HTERT RPE-1 (cell line): ENCODE results near the gene HSD17B1.
"Not testable (repeated sequence)": the region's sequence is repeated elsewhere in the genome, so short reads cannot be mapped to it uniquely, and the experiment has no call there.

Source experiments
- in situ Hi-C: fragments of 300-500 bp; cut with MboI; formaldehyde crosslinking; loops from 4 replicates; pipeline ENCODE4 v1.14.3; 2020; ENCODE audit warnings: low sequenced_read_pairs

Gene HSD17B1

DNA sequence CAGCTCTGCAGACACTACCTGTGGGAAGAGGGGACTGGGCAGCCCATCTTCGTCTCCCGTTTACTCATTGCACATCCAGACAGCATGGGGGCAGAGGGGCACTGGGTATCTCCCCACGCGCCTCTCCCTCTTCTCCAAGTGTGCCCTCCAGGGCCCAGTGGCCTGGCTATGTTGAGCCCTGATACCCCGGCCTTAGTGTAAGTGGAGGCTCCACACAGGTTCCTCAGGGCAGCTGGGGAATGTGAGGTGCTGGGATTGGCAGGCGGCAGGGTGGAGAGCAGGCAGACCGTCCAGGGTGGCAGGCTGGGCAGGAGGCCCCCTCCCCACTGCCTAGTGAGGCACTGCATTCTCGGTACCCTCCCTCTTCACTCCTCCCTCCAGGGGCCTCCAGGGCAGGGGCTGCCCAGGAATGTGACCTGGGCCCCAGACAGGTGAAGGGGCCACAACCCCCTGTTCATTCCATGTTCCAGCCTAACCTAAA, 29.9 kb upstream of the HSD17B1 start:
- in situ Hi-C loops: no loop called here

DNA sequence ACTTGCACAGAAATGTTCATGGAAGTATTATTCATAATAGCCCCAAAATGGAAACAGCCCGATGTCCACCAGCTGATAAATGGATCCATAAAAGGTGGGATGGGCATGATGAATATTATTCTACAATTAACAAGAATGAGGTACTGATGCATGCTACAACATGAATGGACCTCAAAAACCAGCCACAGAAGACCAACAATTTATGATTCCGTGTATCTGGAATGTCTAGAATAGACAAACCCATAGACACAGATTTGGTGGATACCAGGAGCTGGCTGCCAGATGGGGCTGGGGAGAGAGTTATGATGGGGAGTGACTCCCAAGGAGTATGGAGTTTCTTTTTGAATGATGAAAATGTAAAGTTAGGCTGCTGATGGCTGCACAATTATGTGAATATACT, 27.5 kb upstream of the HSD17B1 start:
- in situ Hi-C loops: no loop called here

DNA sequence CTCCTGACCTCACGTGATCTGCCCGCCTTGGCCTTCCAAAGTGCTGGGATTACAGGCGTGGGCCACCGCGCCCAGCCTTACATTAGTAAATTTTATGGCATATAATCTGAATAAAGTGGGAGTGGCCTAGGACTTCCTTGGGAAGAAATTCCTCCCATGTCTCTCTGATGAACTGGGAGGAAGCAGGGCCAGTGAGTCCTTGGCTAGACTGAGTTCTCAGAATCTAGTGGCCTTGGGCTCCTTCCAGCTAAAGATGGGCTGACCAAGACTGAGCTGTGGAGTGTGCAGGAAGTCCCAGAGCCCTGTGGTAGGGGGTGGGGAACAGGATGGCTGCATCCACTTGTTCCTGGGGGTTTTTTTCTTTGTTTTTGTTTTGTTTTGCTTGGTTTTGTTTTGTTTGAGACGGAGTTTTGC, 26.7 kb upstream of the HSD17B1 start:
- in situ Hi-C loops: no loop called here

DNA sequence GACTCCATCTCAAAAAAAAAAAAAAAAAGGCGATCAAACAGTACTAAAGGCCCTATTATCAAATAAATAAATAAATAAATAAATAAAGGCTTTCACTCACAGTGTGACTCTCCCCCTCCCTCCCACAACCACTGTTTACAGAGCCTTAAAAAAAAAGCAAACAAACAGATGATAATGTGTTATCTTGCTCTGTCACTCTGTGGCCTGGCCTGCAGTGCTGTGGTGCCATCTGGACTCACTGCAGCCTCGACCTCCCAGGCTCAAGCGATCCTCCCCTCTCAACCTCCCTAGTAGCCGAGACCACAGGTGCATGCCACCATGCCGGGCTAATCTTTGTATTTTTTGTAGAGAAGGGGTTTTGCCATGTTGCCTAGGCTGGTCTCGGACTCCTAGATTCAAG, 24.8 kb upstream of the HSD17B1 start:
- in situ Hi-C loops: no loop called here

DNA sequence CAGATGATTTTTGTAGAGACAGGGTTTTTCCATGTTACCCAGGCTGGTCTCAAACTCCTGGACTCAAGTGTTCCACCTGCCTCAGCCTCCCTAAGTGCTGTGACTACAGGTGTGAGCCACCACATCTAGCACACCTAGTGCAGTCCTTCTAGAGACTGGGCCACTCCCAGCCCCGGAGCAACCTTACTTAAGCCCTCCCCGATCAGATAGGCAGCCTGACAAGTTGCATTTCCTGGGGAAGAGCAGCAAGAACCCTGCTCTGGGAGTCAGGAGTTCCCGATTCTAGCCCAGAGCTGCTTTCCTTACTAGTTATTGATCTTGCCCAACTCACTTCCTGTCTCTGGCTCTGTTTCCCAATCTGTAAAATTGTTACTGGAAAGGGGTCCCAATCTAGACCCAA, 23.7 kb upstream of the HSD17B1 start:
- in situ Hi-C loops: no loop called here

DNA sequence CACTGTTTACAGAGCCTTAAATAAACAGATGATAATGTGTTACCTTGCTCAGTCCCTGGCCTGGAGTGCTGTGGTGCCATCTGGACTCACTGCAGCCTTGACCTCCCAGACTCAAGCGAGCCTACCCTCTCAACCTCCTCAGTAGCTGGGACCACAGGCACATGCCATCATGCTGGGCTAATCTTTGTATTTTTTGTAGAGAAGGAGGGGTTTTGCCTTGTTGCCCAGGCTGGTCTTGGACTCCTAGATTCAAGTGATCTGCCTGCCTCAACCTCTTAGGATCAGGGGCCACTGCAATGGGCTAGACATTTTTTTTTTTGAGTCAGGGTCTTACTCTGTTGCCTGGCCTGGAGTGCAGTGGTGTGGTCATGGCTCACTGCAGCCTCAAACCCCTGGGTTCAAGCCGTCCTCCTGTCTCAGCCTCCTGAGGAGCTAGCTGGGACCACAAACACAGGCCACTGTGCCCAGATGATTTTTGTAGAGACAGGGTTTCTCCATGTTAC, 21.7 kb upstream of the HSD17B1 start:
- in situ Hi-C loops: no loop called here

DNA sequence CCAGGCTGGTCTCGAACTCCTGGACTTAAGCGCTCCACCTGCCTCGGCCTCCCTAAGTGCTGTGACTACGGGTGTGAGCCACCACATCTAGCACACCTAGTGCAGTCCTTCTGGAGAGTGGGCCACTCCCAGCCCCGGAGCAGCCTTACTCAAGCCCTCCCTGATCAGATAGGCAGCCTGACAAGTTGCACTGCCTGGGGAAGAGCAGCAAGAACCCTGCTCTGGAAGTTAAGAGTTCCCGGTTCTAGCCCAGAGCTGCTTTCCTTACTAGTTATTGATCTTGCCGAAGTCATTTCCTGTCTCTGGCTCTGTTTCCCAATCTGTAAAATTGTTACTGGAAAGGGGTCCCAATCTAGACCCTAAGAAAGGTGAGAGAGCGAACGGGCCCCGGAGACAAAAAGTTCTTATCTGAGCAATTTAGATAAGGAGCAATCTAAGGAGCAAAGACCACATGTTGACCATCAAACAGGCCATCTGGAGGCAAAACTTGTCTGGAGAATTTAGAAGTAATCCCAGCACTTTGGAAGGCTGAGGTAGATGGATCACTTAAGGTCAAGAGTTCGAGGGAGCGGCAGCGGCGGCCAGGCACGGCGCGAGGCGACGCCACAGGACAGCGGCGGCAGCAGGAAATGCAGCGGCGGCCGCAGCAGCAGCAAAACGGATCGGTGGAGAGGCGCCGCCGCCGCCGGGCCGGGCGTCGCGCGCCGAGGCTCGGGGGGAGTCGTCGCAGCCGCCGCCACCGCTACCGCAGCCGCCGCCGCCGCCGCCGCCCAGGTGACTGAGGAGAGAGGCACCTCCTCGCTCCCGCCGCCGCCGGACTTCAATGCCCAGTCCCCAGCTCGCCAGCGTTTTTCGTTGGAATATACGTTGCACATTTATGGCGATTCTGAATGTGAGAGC, 21.0 kb upstream of the HSD17B1 start:
- in situ Hi-C loops: no loop called here

DNA sequence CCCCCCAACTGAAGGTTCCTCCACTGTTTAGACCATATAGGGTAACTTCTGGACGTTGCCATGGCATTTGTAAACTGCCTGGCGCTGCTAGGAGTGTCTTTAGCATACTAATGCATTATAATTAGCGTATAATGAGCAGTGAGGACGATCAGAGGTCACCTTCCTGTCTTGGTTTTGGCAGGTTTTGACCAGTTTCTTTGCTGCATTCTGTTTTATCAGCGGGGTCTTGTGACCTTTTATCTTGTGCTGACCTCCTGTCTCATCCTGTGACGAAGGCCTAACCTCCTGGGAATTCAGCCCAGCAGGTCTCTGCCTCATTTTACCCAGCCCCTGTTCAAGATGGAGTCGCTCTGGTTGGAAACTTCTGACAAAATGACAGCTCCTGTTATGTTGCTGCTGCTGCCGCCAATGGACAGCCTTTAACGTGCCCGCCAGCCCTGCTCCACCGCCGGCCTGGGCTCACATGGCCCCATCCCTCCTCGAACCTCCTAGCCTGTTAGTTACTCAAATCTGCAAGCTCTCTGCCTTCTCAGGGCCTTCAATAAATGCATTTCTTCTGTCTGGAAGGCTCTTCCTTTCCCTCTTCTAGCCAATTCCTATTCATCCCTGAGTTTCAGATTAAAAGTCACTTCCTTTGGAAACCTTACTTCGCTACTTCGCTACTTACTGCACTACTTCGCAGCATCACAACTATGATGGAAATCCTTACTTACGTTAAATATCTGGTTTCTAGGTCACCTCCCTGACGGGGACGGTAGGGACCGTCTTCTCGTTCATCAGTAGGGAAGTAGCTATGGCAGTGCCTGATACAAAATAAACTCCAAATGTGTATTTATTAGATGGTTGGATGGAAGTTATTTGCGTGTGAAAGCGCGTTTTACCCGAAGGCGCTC, 17.3 kb upstream of the HSD17B1 start:
- in situ Hi-C loops: no loop called here

DNA sequence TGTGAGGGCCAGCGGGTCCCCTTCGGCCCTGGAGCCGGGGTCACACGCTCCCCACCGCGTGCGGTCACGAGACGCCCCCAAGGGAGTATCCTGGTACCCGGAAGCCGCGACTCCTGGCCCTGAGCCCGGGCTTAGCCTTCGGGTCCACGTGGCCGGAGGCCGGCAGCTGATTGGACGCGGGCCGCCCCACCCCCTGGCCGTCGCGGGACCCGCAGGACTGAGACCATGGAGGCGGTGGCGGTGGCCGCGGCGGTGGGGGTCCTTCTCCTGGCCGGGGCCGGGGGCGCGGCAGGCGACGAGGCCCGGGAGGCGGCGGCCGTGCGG, 16.7 kb upstream of the HSD17B1 start, which contains the start of gene NAGLU:
NAGLU (plus strand) TSS at position 194 of the 324 bp plus-strand sequence; CDS start at position 226, 32 bp downstream.
- in situ Hi-C loops: no loop called here

DNA sequence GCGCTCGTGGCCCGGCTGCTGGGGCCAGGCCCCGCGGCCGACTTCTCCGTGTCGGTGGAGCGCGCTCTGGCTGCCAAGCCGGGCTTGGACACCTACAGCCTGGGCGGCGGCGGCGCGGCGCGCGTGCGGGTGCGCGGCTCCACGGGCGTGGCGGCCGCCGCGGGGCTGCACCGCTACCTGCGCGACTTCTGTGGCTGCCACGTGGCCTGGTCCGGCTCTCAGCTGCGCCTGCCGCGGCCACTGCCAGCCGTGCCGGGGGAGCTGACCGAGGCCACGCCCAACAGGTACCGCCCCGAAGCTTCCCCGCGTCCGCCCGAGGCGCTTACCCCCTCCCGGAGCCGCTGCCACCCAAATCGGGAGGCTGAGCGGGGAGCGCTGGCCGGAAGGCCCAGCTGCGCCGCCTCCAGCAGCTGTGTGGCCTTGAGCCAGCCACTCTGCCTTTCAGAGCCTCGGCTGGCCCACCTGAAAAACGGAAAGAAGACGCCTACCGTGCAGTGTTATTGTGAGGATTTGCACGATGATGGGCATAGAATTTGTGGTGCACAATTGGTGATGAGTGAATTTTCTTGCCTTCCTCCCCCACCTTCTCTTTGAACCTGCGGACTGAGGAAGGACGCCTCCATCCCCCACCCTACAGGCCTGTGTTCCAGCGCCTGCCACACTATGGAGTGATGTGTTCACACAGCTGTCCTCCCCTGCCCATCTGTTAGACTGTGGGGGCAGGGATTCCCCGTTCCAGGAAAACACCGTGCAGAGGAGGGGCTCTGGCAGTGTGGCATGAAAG, 16.2 kb upstream of the HSD17B1 start:
- in situ Hi-C loops: no loop called here

DNA sequence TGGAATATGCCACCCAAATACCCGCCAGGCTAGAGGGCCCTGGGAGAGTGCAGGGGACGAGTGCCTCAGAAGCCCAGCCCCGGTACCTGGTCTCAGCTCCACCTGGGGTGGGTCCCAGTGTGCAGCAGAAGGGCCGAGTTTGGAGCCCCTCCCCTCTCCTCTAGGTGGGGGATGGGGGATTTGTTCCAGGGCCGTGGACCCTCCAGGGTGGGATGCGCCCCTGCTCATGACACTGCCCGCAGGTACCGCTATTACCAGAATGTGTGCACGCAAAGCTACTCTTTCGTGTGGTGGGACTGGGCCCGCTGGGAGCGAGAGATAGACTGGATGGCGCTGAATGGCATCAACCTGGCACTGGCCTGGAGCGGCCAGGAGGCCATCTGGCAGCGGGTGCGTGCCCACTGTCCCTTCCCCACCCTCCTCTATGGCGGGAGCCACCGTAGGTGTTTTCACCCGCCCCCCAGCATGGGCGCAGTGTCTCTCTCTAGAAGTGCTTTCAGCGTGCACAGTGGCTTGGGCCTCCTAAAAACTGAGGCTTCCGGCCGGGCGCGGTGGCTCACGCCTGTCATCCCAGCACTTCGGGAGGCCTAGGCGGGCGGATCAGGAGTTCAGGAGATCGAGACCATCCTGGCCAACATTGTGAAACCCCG, 15.4 kb upstream of the HSD17B1 start:
- in situ Hi-C loops: no loop called here

DNA sequence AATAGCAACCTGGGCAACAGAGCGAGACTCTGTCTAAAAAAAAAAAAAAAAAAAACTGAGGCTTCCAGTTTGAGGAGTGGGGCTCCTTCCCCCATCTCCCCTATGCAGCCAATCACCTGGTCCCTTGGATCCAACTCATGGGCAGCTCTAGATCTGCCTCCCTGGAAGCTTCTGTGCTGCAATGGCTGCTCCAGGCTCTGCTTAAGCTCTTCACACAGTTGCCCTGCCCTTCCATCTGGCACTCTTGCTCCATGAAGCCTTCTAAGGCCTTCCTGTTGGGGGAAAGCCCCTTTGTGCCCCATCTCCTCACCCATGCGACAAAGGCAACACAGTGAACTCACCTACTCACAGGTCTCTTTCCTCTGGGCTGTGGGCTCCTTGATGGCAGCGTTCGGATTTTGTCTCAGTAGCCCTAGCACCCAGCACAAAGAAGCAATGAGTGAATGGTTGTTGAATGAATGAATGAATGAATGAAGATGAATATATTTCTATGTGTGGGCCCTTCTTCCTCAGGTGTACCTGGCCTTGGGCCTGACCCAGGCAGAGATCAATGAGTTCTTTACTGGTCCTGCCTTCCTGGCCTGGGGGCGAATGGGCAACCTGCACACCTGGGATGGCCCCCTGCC, 14.8 kb upstream of the HSD17B1 start:
- in situ Hi-C loops: no loop called here

DNA sequence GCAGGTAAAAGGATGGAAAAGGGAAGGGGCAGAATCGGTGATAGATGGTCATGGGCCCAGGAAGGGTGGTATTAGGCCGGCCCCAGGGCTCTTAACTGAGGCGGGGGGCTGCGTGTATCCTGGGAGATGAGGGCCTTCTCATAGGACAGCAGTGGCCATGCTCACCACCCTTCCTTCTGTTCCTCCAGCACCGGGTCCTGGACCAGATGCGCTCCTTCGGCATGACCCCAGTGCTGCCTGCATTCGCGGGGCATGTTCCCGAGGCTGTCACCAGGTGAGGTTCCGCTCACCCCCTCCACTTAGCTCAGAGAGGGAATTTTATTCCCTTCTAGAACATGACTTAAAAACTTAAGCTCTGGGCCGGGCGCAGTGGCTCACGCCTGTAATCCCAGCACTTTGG, 14.2 kb upstream of the HSD17B1 start:
- in situ Hi-C loops: no loop called here

DNA sequence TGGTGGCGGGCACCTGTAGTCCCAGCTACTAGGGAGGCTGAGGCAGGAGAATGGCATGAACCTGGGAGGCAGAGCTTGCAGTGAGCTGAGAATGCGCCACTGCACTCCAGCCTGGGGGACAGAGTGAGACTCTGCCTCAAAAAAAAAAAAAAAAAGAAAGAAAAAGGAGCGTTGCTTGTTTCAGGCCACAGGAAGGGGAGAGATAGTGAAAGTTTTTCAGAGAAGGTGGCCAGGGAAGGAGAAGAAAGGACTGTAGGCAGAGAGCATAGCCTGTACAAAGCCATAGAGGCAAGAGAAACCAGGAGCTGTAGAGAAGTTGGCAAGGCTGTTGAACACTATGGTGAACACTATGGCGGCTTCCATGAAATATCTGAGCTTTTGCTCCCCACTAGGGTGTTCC, 12.2 kb upstream of the HSD17B1 start:
- in situ Hi-C loops: not testable (repeated sequence)

DNA sequence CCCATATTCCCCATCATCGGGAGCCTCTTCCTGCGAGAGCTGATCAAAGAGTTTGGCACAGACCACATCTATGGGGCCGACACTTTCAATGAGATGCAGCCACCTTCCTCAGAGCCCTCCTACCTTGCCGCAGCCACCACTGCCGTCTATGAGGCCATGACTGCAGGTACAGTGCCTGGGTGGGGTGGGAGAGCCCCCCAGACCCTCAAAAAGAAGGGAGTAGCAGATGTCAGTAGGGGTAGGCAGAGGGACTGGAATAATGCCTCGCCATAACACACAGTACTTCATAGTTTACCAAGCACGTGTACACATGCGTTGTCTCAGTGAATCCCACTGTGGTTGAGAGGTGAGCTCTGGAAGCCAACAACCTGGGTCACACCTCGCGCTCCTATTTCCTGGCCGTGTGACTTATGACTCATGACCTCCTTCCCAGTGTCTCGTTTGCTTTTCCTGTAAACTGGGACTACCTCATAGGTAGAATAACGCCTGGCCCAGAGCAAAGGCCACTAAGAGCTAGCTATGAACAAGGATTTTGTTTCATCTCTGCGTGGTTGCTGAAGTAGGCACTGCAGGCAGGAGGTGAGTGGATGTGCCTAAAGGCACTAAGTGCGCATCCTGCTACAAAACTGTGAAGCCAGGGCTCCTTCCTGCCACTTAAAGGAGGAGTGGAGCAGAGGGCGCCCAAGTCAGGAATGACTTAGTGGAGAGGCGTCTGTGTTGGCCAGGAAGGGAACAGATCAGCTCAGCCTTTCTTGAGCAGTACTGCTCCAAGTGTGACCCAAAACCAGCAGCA, 11.5 kb upstream of the HSD17B1 start:
- in situ Hi-C loops: no loop called here

DNA sequence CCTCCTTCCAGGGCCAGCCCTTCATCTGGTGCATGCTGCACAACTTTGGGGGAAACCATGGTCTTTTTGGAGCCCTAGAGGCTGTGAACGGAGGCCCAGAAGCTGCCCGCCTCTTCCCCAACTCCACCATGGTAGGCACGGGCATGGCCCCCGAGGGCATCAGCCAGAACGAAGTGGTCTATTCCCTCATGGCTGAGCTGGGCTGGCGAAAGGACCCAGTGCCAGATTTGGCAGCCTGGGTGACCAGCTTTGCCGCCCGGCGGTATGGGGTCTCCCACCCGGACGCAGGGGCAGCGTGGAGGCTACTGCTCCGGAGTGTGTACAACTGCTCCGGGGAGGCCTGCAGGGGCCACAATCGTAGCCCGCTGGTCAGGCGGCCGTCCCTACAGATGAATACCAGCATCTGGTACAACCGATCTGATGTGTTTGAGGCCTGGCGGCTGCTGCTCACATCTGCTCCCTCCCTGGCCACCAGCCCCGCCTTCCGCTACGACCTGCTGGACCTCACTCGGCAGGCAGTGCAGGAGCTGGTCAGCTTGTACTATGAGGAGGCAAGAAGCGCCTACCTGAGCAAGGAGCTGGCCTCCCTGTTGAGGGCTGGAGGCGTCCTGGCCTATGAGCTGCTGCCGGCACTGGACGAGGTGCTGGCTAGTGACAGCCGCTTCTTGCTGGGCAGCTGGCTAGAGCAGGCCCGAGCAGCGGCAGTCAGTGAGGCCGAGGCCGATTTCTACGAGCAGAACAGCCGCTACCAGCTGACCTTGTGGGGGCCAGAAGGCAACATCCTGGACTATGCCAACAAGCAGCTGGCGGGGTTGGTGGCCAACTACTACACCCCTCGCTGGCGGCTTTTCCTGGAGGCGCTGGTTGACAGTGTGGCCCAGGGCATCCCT, 9.3 kb upstream of the HSD17B1 start:
- in situ Hi-C loops: no loop called here

DNA sequence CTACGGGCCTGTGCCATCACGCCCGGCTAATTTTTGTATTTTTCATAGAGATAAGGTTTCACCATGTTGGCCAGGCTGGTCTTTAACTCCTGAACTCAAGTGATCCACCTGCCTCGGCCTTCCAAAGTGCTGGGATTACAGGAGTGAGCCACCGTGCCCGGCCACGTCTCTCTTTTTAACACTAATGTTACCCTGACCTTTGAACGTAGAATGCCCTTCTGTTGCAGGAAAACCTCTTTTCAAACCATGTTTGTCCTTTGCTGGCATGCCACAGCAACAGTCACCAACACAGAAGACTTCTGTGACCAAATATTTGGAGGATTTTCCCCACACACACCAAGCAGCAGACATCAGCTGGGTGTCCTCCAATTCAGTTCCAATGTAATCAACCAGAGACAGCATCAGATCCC, 7.8 kb upstream of the HSD17B1 start:
- in situ Hi-C loops: no loop called here
